ENCODE data around the gene TTL. TPM values are rescaled to one million over a fixed set of nuclear protein-coding genes. Genes with fewer than 3 reads are reported as not detected.

TTL gene
- total and polyA plus RNA-seq, 9 donors: 3.7 to 23.6 (median 18.3) TPM

GRCh38 chr2:112463256-112463655 is 18.7 kb upstream of the TTL start:
- Histone ChIP-seq H3K9me3 (no peaks in the 10 kb centered on the region), H3K4me3 (no peak overlapping the region), H3K27me3 (no peaks in the 10 kb centered on the region), H3K27ac (no peak overlapping the region), H3K4me1 (ENCODE audit: insufficient read depth) (no peaks in the 10 kb centered on the region), H3K36me3 (no peaks in the 10 kb centered on the region)
- 85 to 95% (median 94%) methylated on average over 1 of the region's 1 CpG for WGBS, 3 donors
- TF ChIP-seq CTCF (IDR thresholded peaks at IDR 0.05): no peak
- TF ChIP-seq POLR2A (IDR thresholded peaks at IDR 0.05): no peak
- no peak for TF ChIP-seq EP300 (IDR thresholded peaks at IDR 0.05)
- intact Hi-C loops (cut with DNase I): loop anchor here in 1 of 4 donors (10.0 kb wide), 1 partner anchor 128 kb away; no protein-coding TSS in a partner anchor
- DNase-seq: no peak

DNA sequence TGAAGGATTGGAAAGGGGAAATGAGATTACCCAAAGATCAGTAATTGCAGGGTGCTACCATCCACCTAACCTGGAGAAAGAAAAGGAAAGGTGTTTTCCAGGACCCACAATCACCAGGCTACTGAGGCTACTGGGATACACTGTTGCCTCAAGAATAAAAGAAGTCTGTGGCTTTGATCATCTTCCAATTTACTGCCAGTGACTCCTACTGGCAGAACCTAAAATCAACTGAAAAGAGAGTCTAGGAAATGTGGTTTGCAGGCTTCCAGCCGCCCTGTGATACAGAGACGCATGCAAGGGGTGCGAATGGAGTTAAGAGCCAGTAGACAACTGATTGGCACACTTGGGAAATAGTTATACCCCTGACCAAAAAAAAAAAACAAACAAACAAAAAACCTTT is 16.6 kb upstream of the TTL start:
- Histone ChIP-seq H3K9me3 (no peaks in the 10 kb centered on the region), H3K4me3 (no peak overlapping the region), H3K36me3 (no peaks in the 10 kb centered on the region), H3K4me1 (ENCODE audit: insufficient read depth) (no peaks in the 10 kb centered on the region), H3K27me3 (no peaks in the 10 kb centered on the region), H3K27ac (no peak overlapping the region)
- TF ChIP-seq EP300 (IDR thresholded peaks at IDR 0.05) (no peak), CTCF (IDR thresholded peaks at IDR 0.05) (no peak), POLR2A (IDR thresholded peaks at IDR 0.05) (no peak)
- intact Hi-C loops (cut with DNase I): loop anchor here in 1 of 4 donors (10.0 kb wide), 1 partner anchor 131 kb away; no protein-coding TSS in a partner anchor
- 60 to 72% (median 66%) methylated on average over 3 of the region's 3 CpGs for WGBS, 3 donors
- DNase-seq: no peak

DNA sequence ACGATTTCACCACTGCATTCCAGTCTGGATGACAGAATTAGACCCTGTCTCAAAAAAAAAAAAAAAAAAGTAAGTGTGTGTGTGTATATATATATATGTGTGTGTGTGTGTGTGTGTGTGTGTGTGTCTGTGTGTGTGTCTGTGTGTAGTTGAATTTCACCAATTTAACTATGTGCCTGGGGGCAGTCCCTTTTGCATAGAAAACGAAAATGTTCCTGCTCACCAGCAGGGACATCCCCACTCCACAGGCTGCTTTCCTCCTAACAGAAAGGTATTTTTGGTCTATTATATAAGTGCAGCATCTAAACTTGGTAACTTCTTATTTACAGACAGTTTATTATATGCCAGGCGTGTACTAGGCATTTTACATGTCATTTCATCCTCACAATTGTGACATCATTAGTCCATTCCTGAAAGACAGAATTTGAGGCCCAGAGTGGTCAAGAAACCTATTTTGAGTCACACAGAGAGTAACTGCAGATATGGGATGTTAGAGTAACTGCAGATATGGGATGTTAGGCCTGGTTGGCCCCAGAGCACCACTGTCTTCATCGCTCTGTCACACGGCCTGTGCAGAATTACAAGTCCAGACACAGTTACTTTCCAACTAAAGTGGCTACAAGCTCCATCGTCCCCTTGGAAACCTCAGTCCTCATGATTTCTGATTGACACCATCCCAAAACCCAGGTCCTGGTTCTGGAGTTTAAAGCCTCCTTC is 9.3 kb upstream of the TTL start:
- WGBS, 3 donors: 87 to 93% (median 89%) methylated on average over 6 of the region's 6 CpGs
- Histone ChIP-seq H3K4me1 (ENCODE audit: insufficient read depth) (no peaks in the 10 kb centered on the region), H3K4me3 (no peak overlapping the region), H3K27ac (no peak overlapping the region), H3K27me3 (no peaks in the 10 kb centered on the region), H3K36me3 (no peaks in the 10 kb centered on the region), H3K9me3 (no peaks in the 10 kb centered on the region)
- no peak for DNase-seq
- TF ChIP-seq POLR2A (IDR thresholded peaks at IDR 0.05) (no peak), CTCF (IDR thresholded peaks at IDR 0.05) (no peak), EP300 (IDR thresholded peaks at IDR 0.05) (no peak)
- intact Hi-C loops (cut with DNase I): no loop called here

GRCh38 chr2:112474844-112475486 is 7.0 kb upstream of the TTL start:
- intact Hi-C loops (cut with DNase I): no loop called here
- H3K27me3 ChIP-seq: no peaks in the 10 kb centered on the region
- no peaks in the 10 kb centered on the region for H3K36me3 ChIP-seq
- 57 to 61% (median 61%) methylated on average over 6 of the region's 6 CpGs for WGBS, 3 donors
- no peak overlapping the region for H3K27ac ChIP-seq
- TF ChIP-seq CTCF (IDR thresholded peaks at IDR 0.05): no peak
- no peak for TF ChIP-seq EP300 (IDR thresholded peaks at IDR 0.05)
- TF ChIP-seq POLR2A (IDR thresholded peaks at IDR 0.05): no peak
- no peaks in the 10 kb centered on the region for H3K4me1 ChIP-seq (ENCODE audit: insufficient read depth)
- no peak for DNase-seq
- no peaks in the 10 kb centered on the region for H3K9me3 ChIP-seq
- H3K4me3 ChIP-seq: no peak overlapping the region

All from ovary (tissue), 9 donors.